A549 treated with GW870086 at 1 μM for 4 hours (cell line): Measurements from ENCODE around the gene ANKRD40CL. TPM values are rescaled to one million over a fixed set of nuclear protein-coding genes. Genes with fewer than 3 reads are reported as not detected.

Source experiments
- total RNA-seq: library from RNA; stranded (reverse); fragments of 200-300 nt; extraction: Qiagen RNA extraction; gene quantifications from 5 replicates; pipeline ENCODE4 v1.2.3, GENCODE V29; 2022; ENCODE audit warnings: low read depth

Gene ANKRD40CL
- not detected in 5 replicates for total RNA-seq

GRCh38 chr17:50767446-50767845 lies at the start of gene ANKRD40CL:
Gene ANKRD40CL (minus strand): TSS chr17:50767518. CDS start chr17:50766913, 605 bp downstream.

GRCh38 chr17:50719144-50719923 lies 48.0 kb downstream of the ANKRD40CL start, which contains the start of gene LUC7L3:
Gene LUC7L3 (plus strand): TSS chr17:50719603. CDS start chr17:50719733, 130 bp downstream.

Other genes with a start within 250 kb of the ANKRD40CL start
- gene EPN3, start 234.8 kb downstream of the ANKRD40CL start, total RNA-seq, result 0.17 to 0.78 TPM (median 0.23 TPM) in 5 replicates
- 68.4 to 89.0 TPM (median 81.4 TPM) in 5 replicates for gene SPATA20, start 220.3 kb downstream of the ANKRD40CL start, total RNA-seq
- 3.4 to 5.3 TPM (median 4.6 TPM) in 5 replicates for gene CACNA1G, start 206.8 kb downstream of the ANKRD40CL start, total RNA-seq
- 116 to 158 TPM (median 140 TPM) in 5 replicates for gene ABCC3, start 132.6 kb downstream of the ANKRD40CL start, total RNA-seq
- gene ANKRD40, start 59.6 kb downstream of the ANKRD40CL start, total RNA-seq, result 50.4 to 53.3 TPM (median 50.9 TPM) in 5 replicates
- 55.7 to 106 TPM (median 92.9 TPM) in 5 replicates for gene LUC7L3, start 47.9 kb downstream of the ANKRD40CL start, total RNA-seq
- gene WFIKKN2, start 68.1 kb upstream of the ANKRD40CL start, total RNA-seq, result not detected in 5 replicates
- 89.6 to 102 TPM (median 94.0 TPM) in 5 replicates for gene TOB1, start 98.8 kb upstream of the ANKRD40CL start, total RNA-seq